Motor neuron (in vitro differentiated cells): ENCODE results near the gene RAC2. TPM values are rescaled to one million over a fixed set of nuclear protein-coding genes. Genes with fewer than 3 reads are reported as not detected.
A peak's percentile ranks its signal among the peaks of the same experiment; 100 is the strongest.

Source experiments
- ATAC-seq, 8 experiments: fragments of 200-7000 bp; cut with Tn5 transposase; replicated peaks in 6 of 8; 2 replicates each; pipeline ENCODE4 v1.8.0; 2021; ENCODE audit warnings: mild to moderate bottlenecking in 8 of 8, moderate library complexity in 8 of 8
- H3K27ac ChIP-seq, 2 donors: fragments of 250-450 bp; sonication (Bioruptor Pico); 2 replicates each; pipeline ENCODE4 v1.9.0; 2021; ENCODE audit warnings: antibody characterized with exemption in 2 of 2, mild to moderate bottlenecking in 2 of 2, moderate library complexity in 1 of 2
- H3K4me1 ChIP-seq, 2 donors: fragments of 250-450 bp; sonication (Bioruptor Pico); replicated peaks in 1 of 2; 2 replicates each; pipeline ENCODE4 v1.6.1; 2021; ENCODE audit warnings: antibody characterized with exemption in 2 of 2, mild to moderate bottlenecking in 2 of 2, moderate library complexity in 1 of 2
- H3K4me3 ChIP-seq, 5 donors: fragments of 250-450 bp; sonication (Bioruptor Pico); 2 replicates each; pipeline ENCODE4 v1.9.0; 2021; ENCODE audit warnings: antibody characterized with exemption in 5 of 5, mild to moderate bottlenecking in 5 of 5, moderate library complexity in 4 of 5
- WGBS, 10 experiments: fragments of 450-650 bp; shearing (Covaris generic); methylation state at CpG; one replicate each; pipeline ENCODE4 v1.0.0; 2022; 5-methylcytosine and 5-hydroxymethylcytosine counted together
- in situ Hi-C, 9 experiments: fragments of 400-800 bp; cut with MboI; loops; one replicate each; pipeline ENCODE4 v1.15.0; 2021; ENCODE audit warnings: low sequenced_read_pairs in 9 of 9, low pct_unique_long_range_greater_than_20kb in 2 of 9; ENCODE audit not compliant: unreplicated experiment in 9 of 9
- total RNA-seq, 8 experiments: library from RNA; unstranded; fragments of 300-600 nt; gene quantifications; 2 replicates each; pipeline versions ENCODE4 v1.2.3 to v1.2.4, GENCODE V29; 2022

The RAC2 gene
- total RNA-seq, 8 experiments from 2014 or later: 0.33 to 94.3 (median 3.1) TPM; not detected in 1

GRCh38 chr22:37177221-37177620 lies 66.8 kb downstream of the RAC2 start:
- 58 to 80% methylated on average over 1 to 2 of the region's 5 CpGs; no CpG with 5 or more reads in 8 of the 10 experiments for WGBS, 10 experiments
- in situ Hi-C loops: no loop called here
- ATAC-seq: no peak
- no peak overlapping the region for H3K4me3 ChIP-seq
- H3K27ac ChIP-seq: no peak overlapping the region
- H3K4me1 ChIP-seq: peaks cover 2 to 16% of the 10 kb centered on the region in 2 donors

GRCh38 chr22:37176464-37177061 lies 67.5 kb downstream of the RAC2 start:
- Histone ChIP-seq H3K4me1 (peaks cover 2 to 16% of the 10 kb centered on the region in 2 donors), H3K4me3 (no peak overlapping the region), H3K27ac (no peak overlapping the region)
- WGBS, 10 experiments: 0 to 100% (median 78%) methylated on average over 2 to 8 of the region's 23 CpGs; no CpG with 5 or more reads in 3 of the 10 experiments
- peak in 7 of 8 experiments; percentile 13 to 66 (median 29) for ATAC-seq
- in situ Hi-C loops: no loop called here

- ATAC-seq: peak in 3 of 8 experiments; percentile 4 to 40 (median 38)
- 0 to 82% (median 42%) methylated on average over 1 to 8 of the region's 18 CpGs; no CpG with 5 or more reads in 4 of the 10 experiments for WGBS, 10 experiments
- in situ Hi-C loops: no loop called here
Measured at GRCh38 chr22:37175414-37176281, 68.4 kb downstream of the RAC2 start.

More at GRCh38 chr22:37175414-37176281, 68.4 kb downstream of the RAC2 start:
- H3K4me3 ChIP-seq: no peak overlapping the region
- no peak overlapping the region for H3K27ac ChIP-seq
- H3K4me1 ChIP-seq: peaks cover 2 to 16% of the 10 kb centered on the region in 2 donors

Other genes with a start within 250 kb of the RAC2 start
- 10 to 100 TPM in 4 of 8 experiments, 1 to 10 TPM in 4; 5.5 to 49.5 (median 10.3) TPM for gene TST, start 224.8 kb downstream of the RAC2 start, total RNA-seq
- 10 to 100 TPM; 18.3 to 43.2 (median 22.7) TPM for gene MPST, start 224.5 kb downstream of the RAC2 start, total RNA-seq
- gene KCTD17, start 192.5 kb downstream of the RAC2 start, total RNA-seq: 10 to 100 TPM; 13.9 to 62.2 (median 26.5) TPM
- gene TMPRSS6, start 134.6 kb downstream of the RAC2 start, total RNA-seq: under 1 TPM in 7 of 8 experiments, not detected in 1; 0.05 to 0.56 (median 0.18) TPM
- gene IL2RB, start 94.4 kb downstream of the RAC2 start, total RNA-seq: 1 to 10 TPM in 3 of 8 experiments, under 1 TPM in 4, not detected in 1; under 0.01 to 5.7 (median 0.85) TPM
- gene C1QTNF6, start 56.0 kb downstream of the RAC2 start, total RNA-seq: 100 to 1,000 TPM in 1 of 8 experiments, 10 to 100 TPM in 3, 1 to 10 TPM in 4; 2.7 to 116 (median 12.6) TPM
- gene SSTR3, start 31.8 kb downstream of the RAC2 start, total RNA-seq: 1 to 10 TPM in 1 of 8 experiments, under 1 TPM in 6, not detected in 1; 0.09 to 1.1 (median 0.25) TPM
- gene CYTH4, start 38.2 kb upstream of the RAC2 start, total RNA-seq: 1 to 10 TPM in 3 of 8 experiments, under 1 TPM in 2, not detected in 3; 0.50 to 2.9 (median 1.6) TPM
- 1 to 10 TPM in 4 of 8 experiments, under 1 TPM in 4; 0.27 to 7.1 (median 2.7) TPM for gene ELFN2, start 183.2 kb upstream of the RAC2 start, total RNA-seq
- 1 to 10 TPM in 4 of 8 experiments, not detected in 4; 2.5 to 8.6 (median 6.9) TPM for gene MFNG, start 242.1 kb upstream of the RAC2 start, total RNA-seq